GM19025 (cell line): ENCODE results near the gene PRRC2B.
A peak's percentile ranks its signal among the peaks of the same experiment; 100 is the strongest.

Experiments
- ATAC-seq: cut with Tn5 transposase; IDR thresholded peaks from one replicate; pipeline ENCODE4 v1.9.1; 2021; ENCODE audit warnings: mild to moderate bottlenecking, low read depth, moderate library complexity; ENCODE audit not compliant: unreplicated experiment

Gene PRRC2B

DNA sequence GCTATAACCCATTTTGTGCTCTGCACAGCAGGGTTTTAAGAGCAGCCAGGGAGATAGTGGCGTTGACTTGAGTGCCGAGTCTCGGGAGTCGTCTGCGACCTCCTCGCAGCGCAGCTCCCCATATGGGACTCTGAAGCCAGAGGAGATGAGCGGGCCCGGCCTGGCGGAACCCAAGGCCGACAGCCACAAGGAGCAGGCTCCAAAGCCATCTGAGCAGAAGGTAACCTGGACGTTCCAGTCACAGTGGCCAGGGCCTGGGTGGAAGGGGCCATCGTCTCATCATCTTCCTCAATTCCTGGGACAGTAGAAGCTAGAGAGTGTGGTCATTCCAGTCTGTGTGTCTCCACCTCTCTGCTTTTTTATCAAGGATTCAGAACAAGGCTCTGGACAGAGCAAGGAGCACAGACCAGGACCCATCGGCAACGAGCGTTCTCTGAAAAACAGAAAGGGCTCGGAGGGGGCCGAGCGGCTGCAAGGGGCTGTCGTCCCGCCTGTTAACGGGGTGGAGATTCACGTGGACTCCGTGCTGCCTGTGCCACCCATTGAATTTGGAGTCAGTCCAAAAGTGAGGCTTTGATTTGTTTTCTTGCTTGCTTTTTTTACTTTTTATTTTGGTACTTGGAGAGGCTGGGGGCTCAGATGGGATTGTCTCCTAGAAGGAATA, 88.6 kb downstream of the PRRC2B start:
- no peak for ATAC-seq

DNA sequence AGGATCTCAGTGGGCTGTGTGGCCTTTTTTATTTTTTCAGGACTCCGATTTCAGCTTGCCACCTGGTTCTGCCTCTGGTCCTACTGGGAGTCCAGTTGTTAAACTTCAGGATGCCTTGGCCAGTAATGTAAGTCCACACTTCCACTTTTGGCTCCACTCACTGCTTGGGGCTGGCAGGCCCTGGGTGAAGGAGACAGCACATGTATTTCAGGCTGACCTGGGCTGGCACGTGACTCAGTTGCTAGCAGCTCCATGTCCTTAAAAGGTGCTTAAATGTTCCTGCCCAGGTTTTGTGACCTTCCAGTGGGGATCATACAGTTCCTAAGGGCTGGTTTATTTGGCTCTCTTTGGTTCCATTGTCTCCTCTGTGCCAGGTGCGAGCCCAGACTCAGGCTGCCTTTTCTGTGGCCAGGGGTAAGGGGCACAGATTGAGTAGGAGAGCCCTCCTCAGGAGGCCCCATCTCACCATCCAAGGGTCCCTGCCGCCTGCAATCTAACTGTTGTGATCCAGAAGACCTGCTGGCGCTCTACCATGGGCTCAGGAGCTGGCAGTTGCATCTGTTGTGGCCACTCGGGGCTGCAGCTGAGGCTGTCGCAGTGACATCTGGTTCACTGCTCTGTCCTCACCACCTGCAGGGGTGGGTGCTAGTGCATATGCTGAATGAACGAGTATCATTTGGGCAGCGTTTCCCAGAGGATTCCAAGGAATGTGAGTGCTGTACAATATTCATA, 89.6 kb downstream of the PRRC2B start:
- no peak for ATAC-seq

DNA sequence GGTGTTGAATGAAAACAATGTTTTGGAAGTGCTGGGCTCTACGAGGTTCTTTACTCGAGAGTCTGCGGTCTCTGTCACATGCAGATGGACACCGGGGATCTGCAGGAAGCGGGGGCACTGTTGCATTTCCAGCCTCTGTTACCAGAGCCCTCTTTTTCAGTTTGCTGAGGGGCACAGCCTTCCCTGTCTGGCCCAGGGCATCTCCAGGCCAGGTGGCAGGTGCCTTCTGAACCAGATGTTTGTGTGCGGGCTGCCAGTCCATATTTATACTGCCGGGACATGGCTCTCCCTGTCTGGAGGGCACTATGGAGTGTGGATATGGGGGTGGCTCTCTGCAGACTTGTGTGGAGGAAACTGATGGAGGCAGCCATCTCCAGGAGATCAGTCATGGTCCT, 90.2 kb downstream of the PRRC2B start:
- no peak for ATAC-seq

DNA sequence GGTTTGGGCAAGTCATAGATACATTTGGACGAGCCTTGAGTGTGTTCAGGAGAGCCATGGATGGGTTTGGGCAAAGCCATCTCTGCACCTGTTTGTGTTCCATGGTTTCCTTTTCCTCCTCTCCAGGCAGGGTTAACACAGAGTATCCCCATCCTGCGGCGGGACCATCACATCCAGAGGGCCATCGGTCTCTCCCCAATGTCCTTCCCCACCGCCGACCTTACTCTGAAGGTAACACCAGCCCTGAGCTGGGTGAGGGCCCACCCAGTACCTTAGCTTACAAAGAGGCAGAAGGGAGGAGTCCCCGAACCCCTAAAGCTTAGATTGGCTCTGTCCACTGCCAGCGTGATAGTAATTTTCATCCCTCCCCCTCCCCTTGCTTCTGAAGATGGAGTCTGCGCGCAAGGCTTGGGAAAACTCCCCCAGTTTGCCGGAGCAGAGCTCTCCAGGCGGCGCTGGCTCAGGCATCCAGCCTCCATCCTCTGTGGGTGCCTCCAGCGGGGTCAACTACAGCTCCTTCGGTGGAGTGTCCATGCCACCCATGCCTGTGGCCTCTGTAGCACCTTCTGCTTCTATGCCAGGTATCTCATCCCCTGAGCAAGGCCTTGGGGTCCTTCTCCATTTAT, 90.8 kb downstream of the PRRC2B start:
- no peak for ATAC-seq

DNA sequence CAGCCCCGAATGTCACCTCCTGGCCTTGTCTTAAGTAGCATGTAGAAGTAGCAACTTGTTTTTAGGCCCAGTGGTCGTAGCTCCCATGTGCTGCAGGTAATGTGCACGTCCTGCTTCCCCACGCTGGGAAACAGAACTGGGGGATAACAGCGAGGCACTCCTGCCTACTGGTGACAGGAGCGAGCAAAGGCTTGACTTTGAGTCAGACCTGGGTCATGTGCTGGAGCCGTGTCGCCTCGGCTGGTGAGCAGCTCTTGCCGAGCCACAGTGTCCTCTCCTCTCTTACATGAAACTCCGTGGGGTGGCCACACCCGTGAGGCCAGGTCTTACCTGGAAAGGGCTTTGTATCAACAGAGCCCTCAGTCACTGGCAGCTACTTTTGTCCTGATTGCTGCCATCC, 91.3 kb downstream of the PRRC2B start:
- no peak for ATAC-seq

DNA sequence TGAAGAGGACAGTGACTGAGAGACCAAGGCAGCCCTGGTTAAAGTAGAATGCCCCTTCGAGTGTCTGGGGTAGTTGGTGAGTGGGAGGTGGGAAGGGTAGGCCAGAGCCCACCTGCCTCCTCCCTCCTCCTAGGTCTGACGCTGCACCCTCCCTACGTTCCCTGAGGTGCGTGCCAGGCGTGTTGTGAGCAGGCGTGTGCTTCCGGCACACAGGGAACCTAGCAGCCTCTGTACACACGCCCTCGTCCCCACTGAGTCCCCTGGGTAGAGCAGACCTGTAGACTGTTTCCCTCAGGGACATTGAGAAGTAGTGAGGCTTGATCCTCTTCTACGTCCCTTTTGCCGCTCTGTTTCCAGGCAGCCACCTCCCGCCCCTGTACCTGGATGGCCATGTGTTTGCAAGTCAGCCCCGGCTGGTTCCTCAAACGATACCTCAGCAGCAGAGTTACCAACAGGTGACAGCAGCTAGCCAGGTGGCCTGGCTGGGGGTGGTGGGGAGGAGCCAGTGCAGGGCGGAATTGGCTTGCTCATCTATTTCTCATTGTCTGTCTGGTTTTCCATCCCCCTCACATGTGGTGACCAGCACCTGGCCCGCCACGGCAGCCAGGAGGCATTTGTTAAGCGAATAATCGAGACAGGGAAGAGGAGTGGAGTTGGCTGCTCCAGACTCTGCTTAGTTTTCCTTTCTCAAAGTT, 92.0 kb downstream of the PRRC2B start:
- ATAC-seq = no peak

DNA sequence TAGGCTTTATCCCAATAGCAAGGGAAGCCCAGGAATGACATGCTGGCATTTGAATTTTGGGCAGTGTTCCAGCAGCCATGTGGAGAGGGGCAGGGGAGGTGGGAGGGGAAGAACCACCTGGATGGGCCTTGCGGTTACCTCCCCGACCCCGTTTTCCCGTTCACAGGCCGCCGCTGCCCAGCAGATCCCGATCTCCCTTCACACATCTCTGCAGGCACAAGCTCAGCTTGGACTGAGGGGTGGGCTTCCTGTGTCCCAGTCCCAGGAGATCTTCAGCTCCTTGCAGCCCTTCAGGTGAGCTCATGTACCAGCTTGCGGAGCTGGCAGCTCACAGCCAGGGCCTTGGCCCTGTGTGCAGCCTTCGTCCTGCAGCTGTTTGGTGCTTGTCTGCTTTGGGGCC, 93.1 kb downstream of the PRRC2B start:
- ATAC-seq = no peak

DNA sequence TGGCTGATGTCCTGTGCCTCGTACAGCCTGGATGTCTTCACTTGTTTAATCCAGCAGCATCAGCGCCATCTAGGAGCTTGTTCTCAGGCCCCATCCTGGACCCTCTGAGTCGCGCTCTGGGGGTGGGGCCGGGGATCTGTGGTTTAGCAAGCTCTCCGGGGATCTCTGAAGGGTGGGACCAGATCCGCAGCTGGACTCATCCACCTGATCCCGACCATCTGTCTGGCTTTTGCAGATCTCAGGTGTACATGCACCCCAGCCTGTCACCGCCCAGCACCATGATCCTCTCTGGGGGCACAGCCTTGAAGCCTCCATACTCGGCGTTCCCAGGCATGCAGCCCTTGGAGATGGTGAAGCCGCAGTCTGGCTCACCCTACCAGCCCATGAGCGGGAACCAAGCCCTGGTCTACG, 93.7 kb downstream of the PRRC2B start:
- ATAC-seq = no peak

DNA sequence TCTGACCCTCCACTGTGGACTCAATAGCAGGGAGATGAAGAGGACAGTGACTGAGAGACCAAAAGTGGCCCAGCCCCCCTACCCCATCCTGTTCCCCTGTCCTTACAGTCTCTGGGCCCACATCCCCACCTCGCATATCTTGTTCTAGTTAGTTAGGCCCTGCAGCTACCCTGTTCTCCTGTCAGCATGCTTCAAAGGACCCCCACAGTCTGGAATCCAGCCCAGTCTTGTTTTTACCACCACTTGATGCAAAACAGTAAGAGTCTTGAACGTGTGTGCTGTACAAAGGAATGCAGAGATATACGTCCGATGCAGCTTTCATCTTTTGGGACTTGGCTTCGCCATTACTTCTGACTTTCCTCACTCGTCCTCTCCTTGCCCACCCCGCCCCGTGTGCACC, 96.6 kb downstream of the PRRC2B start:
- no peak for ATAC-seq

DNA sequence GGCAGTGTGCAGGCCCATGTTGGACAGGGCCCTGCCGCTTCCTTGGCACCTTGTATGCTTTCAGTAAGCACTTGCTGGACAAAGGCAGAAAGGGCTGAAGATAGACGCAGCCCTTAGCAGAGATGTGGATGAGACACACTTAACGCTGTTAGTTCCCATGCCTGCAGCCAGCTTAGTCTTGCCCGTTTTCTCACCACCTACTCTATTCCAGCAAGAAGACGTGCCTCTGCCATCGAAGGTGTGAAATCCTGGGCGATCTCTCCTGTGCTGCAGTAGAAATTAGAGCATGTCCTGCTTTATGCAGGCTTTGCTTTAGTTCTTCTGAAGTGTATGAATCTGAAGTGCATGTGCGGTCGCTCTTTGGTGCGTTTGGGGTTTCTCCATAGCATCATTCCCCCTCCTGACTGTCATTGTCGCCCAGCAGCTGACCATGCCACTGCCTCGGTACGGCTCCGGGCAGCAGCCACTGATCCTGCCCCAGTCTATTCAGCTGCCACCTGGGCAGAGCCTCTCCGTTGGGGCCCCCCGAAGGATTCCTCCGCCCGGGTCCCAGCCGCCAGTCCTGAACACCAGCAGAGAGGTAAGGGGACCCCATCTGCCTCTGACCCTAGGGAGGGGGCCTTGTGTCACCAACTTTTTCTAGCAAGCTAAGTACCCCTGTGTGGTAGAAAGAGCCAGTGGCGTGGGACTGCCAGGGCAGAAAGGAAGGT, 97.3 kb downstream of the PRRC2B start:
- no peak for ATAC-seq

DNA sequence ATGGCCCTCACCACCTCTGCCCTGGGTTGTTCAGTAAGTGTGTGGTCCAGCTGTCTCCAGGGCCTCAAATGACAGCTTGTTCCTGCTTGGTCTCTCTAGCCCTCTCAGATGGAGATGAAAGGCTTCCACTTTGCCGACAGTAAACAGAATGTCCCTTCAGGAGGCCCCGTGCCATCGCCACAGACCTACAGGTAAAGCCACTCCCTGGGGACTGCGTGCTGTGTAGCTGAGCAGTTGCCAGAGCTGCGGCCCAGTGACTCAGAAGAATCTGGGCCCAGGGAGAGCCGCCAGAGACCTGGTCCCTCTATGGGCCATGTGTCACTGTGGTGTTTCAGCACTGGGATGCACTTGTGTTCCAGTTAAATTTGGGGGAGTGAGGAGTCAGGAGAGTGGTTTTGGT, 98.2 kb downstream of the PRRC2B start:
- ATAC-seq = no peak

DNA sequence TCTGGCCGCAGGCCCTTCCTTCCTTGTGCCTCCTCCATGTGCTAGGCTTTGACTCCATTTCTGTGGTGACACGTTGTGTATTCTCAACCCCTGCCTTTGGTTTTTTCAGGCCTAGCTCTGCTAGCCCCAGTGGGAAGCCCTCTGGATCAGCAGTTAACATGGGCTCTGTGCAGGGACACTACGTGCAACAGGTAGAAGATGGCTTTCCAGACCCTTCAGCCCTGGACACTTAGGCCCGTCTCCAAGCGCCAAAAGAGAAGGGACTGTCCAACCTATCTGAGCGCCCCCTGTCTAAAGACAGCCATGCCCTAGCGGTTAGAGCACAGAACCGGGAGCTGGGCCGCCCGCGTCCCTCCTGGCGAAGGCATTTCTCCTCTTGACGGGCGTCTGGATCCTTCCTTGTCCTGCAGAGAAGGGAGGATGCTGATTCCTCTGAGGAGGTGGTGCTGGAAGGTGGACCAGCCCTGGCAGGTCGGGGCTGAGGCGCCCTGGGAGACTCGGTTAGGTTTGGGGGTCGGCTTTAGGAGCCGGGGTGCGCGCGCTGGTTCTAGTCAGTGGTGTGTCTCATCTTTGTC, 100.5 kb downstream of the PRRC2B start:
- no peak for ATAC-seq

DNA sequence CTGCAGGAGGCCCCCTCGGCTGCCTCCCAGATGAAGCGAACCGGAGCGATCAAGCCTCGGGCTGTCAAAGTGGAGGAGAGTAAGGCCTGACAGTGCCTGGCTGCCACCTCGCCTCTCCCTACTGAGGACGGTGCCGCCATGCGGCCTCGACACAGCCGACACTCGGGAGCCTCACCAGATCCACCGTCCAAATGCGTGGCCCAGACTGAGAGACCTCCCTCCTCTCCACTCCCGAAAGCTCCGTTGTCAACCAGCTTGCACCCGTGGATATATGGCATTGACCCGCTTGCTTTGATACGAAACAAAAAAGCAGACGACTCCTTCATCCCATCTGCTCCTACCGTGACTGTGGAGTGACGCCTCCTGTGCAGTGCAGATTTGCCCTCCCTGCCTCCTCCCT, 101.9 kb downstream of the PRRC2B start:
- ATAC-seq = no peak

DNA sequence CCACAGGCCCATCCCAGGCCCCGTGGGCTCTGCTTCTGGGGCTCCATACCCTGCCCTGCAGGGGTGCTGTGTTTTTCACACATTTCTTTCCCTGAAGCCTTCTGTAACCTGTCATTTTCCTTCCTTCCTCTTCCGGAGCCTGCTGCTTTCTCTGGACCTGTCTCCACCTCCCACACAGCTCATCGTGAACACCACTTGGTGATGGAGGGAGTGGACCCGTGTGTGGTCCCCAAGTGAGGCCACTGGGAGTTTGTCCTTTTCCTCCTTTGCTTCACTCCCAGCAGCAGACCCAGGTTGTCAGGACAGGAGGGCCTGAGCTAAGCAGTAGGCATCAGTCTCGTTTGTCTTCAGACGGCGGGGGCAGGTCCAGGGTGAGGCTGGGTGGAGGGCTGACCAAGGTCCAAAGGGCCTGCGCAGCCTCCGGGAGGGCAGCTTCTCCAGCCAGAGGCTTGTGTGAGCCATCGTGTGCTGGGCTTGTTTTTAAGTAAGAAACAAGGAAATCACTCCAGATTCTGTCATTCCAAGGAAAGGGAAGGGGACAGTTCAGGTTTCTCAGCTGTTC, 103.0 kb downstream of the PRRC2B start:
- no peak for ATAC-seq

DNA sequence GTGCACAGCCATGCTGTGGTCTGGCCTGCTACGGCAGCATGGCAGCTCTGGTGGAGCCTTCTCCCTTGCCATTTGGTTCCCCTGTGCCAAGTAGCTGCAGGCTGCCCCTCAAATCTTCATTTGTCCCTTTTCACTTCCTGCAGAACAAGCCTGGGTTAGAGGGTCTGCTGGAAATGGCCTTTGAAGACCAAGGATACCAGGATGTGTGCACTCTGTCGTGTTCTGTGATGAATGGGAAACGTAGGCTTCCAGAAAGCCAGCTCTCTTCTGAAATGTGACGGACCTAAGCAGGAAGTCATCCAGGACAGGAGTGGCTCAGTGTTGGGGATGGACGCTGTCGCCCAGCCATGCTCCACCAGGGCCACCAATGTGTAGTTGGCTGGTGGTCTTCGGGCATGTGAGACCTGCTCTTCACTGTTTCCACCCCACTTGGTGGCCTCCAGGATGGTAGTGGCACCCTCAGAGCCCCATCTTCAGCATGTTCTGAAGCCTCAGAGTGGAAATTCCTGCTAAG, 105.4 kb downstream of the PRRC2B start:
- ATAC-seq = no peak

DNA sequence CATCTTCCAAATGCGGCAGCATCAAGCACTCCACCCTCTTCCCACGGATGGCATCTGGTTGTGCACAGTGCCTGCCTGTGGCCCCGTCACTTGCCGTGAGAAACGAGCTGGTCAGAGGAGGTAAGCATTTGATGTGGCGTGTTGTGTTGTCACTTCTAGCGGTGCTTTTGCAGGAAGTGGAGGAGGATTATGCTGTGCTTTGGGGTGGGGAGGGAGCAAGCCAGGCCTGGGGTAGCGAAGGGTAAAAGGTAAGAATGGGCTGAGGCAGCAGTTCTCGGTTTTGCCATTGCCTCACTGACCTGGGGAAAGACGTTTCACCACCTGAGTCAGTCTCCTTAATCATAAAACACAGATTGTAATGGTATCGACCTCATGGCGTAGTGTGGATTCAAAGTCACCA, 106.5 kb downstream of the PRRC2B start:
- no peak for ATAC-seq

DNA sequence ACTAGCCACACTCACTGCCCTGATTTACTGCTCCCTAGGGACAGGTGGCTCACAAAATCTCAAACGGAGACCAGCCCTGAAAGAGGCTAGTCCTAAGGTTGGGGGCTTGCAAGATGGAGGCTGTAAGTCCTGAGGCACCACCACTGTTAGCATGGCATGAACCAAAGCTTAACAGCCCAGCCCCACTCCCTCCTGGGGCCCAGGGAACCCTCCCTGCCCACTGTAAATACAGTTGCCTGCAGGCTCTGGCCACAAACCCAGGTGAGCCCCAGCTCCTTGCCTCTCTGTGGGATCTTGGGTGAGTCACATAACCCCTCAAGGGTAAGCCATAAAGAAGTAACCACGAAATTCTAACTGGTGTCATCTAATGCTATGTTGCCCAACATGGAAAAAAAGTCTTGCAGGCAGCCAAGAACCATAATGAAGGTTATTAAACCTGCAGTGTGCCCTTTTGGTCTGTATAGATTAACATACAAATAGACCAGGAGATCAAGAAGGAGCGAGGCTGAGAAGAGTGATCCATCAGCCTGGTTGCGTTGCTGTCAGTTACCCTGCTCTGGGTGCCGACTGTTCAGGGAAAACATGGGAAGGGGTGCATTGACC, 107.2 kb downstream of the PRRC2B start:
- no peak for ATAC-seq

DNA sequence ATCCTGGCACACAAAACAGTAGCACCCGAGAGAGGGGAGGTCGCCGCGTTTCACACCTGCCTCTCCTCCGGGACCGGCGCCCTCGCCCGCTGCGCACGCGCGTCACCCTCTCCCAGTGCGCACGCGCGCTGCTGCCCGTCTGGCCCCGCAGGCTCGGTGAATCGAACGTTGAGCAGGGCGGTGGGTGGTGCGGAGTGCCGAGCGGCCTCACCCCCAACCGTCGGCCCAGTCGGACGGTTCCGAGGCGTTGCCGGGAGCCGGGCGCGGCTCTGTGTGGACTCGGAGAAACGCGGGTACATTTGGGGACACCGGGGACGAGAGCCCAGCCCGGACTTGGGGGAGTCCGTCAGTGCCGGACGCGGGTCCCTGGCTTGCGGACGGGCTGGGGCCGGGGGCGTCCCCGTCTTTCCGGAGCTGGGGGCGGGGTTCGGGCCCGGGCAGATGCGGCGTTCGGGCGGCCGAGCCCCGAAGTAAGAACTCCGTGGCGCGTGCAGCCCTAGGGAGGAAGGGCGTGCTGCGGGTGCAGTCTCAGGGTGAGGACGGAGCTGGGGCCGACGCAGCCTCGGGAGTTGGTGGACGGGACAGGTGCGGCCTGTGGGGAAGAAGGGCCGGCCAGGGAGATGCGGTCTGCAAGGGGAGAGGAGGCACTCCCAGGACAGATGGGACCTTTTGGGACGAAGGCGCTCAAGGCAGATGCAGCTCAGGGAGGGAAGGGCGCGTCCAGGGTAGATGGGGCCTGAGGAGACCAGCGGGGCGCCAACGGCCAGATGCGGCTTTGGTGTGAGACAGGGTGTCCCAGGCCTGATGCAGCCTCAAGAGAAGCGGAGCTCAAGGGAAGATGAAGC, 109.1 kb downstream of the PRRC2B start, which contains the start of gene POMT1:
Gene POMT1, plus strand, starts transcription at position 138 of the 845 bp plus-strand sequence. CDS start 1,301 bp downstream, outside the sequence.
- peak; percentile 77 for ATAC-seq
